BE2C (cell line): Measurements from ENCODE around the gene SLC7A6OS.

Experiments
- DNase-seq: peaks from one replicate; pipeline ENCODE4 v3.0.0-alpha.2; 2020
- H3K27me3 ChIP-seq: fragments of 250-450 bp; sonication (Bioruptor Pico); 2 replicates; pipeline ENCODE4 v1.5.1; 2020; ENCODE audit warnings: mild to moderate bottlenecking
- H3K36me3 ChIP-seq: fragments of 250-450 bp; sonication (Bioruptor Pico); 2 replicates; pipeline ENCODE4 v1.5.1; 2020; ENCODE audit warnings: mild to moderate bottlenecking
- H3K4me1 ChIP-seq: fragments of 250-450 bp; sonication (Bioruptor Pico); 2 replicates; pipeline ENCODE4 v1.5.1; 2020
- H3K4me3 ChIP-seq: 2 replicates; pipeline ENCODE4 v1.5.1; 2011; ENCODE audit warnings: low read depth, low read length
- H3K9me3 ChIP-seq: fragments of 250-450 bp; sonication (Bioruptor Pico); 2 replicates; pipeline ENCODE4 v1.5.1; 2020
- TF ChIP-seq, protein P1 (sequence below): IDR thresholded peaks from 2 replicates; pipeline ENCODE4 v1.5.1; 2012; ENCODE audit warnings: mild to moderate bottlenecking, low read depth, low read length

Gene SLC7A6OS

DNA sequence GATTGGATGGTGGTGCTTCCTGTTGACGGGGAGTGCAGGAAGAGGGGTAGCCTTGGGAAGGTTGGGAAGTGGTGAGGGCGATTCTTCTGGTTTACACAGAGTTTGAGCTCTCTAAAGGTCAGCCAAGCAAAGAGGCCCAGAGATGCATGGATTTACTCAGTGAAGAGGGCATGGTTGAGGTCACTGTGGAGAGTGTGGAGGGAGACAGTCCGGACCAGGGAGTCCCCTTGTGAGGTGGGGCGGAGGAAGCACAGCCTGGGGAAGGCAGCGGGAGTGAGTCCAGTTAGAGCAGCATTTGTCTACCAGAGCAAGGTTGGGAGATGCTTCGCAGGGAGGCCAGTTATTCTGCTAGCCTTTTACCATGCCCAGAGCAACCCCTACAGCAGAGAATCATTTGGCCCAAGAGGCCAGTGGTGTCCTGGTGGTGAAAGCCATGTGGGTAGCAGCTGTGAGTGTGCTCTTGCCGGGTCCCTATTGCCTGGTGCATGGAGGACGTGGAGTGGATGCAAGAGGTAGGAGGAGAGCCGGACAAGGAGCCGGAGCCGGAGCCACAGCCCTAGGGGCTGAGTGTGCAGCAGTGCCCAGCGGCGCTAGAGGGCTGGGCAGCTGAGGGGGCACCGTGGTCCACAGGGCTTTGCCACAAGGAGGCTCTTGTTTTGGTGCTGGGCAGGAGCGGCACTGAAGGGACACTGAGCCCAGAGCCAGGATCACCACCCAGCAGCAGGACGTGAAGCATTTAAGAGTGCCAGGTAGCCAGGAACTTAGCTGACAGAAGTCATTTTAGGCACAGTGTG is 27.8 kb upstream of the SLC7A6OS start:
- Histone ChIP-seq H3K4me3 (no peak overlapping the region), H3K4me1 (no peaks in the 10 kb centered on the region), H3K36me3 (peaks cover 57% of the 10 kb centered on the region), H3K9me3 (no peaks in the 10 kb centered on the region), H3K27me3 (no peaks in the 10 kb centered on the region)
- TF ChIP-seq, protein P1, sequence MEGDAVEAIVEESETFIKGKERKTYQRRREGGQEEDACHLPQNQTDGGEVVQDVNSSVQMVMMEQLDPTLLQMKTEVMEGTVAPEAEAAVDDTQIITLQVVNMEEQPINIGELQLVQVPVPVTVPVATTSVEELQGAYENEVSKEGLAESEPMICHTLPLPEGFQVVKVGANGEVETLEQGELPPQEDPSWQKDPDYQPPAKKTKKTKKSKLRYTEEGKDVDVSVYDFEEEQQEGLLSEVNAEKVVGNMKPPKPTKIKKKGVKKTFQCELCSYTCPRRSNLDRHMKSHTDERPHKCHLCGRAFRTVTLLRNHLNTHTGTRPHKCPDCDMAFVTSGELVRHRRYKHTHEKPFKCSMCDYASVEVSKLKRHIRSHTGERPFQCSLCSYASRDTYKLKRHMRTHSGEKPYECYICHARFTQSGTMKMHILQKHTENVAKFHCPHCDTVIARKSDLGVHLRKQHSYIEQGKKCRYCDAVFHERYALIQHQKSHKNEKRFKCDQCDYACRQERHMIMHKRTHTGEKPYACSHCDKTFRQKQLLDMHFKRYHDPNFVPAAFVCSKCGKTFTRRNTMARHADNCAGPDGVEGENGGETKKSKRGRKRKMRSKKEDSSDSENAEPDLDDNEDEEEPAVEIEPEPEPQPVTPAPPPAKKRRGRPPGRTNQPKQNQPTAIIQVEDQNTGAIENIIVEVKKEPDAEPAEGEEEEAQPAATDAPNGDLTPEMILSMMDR = no peak
- DNase-seq = no peak

- TF ChIP-seq, protein P1 = no peak
- Histone ChIP-seq H3K4me3 (no peak overlapping the region), H3K36me3 (peaks cover 36% of the 10 kb centered on the region), H3K27me3 (no peaks in the 10 kb centered on the region), H3K4me1 (peaks cover 6% of the 10 kb centered on the region), H3K9me3 (no peaks in the 10 kb centered on the region)
- DNase-seq = no peak
Observed at GRCh38 chr16:68335175-68335574, 24.4 kb upstream of the SLC7A6OS start.

- H3K27me3 ChIP-seq = no peaks in the 10 kb centered on the region
- H3K4me1 ChIP-seq = peaks cover 6% of the 10 kb centered on the region
- H3K4me3 ChIP-seq = no peak overlapping the region
- H3K36me3 ChIP-seq = peaks cover 14% of the 10 kb centered on the region
- no peaks in the 10 kb centered on the region for H3K9me3 ChIP-seq
- no peak for DNase-seq
- TF ChIP-seq, protein P1 = no peak
Observed at GRCh38 chr16:68332411-68333121, 21.8 kb upstream of the SLC7A6OS start.

- TF ChIP-seq, protein P1 = no peak
- H3K9me3 ChIP-seq = no peaks in the 10 kb centered on the region
- peaks cover 10% of the 10 kb centered on the region for H3K36me3 ChIP-seq
- no peak overlapping the region for H3K4me3 ChIP-seq
- no peak for DNase-seq
- no peaks in the 10 kb centered on the region for H3K27me3 ChIP-seq
- H3K4me1 ChIP-seq = peaks cover 6% of the 10 kb centered on the region
Observed at GRCh38 chr16:68331879-68332410, 21.2 kb upstream of the SLC7A6OS start.

GRCh38 chr16:68328860-68329390 is 18.2 kb upstream of the SLC7A6OS start:
- Histone ChIP-seq H3K9me3 (no peaks in the 10 kb centered on the region), H3K27me3 (no peaks in the 10 kb centered on the region), H3K36me3 (peaks cover 14% of the 10 kb centered on the region), H3K4me3 (no peak overlapping the region), H3K4me1 (peaks cover 6% of the 10 kb centered on the region)
- TF ChIP-seq, protein P1 = no peak
- DNase-seq = no peak
